ENCODE measurements around the gene GRIK5.
"Not testable (repeated sequence)": the region's sequence is repeated elsewhere in the genome, so short reads cannot be mapped to it uniquely, and the experiment has no call there.

The GRIK5 gene

DNA sequence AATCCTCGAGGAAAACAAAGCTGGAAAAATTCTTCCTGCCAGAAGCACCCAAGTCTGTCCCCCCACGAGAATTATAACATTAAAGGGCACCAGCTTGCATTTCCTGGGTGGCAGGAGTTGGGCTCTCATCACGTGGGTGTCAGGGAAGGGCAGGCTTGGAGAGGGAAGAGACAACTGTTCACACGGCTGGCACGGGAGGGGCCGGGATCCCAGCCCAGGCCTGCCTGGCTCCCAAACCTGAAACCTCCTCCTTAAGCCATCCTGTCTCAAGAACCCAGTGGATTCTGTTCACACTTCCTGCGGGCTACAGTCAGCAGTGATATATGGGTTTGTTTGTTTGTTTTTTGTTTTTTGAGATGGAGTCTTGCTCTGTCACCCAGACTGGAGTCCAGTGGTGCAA is 12.2 kb downstream of the GRIK5 start:
- TF ChIP-seq ZNF274 (IDR thresholded peaks at IDR 0.05; ENCODE audit: low read depth, low read length) = no peak
- no peak overlapping the region for H3K4me3 ChIP-seq (ENCODE audit: low read length)

DNA sequence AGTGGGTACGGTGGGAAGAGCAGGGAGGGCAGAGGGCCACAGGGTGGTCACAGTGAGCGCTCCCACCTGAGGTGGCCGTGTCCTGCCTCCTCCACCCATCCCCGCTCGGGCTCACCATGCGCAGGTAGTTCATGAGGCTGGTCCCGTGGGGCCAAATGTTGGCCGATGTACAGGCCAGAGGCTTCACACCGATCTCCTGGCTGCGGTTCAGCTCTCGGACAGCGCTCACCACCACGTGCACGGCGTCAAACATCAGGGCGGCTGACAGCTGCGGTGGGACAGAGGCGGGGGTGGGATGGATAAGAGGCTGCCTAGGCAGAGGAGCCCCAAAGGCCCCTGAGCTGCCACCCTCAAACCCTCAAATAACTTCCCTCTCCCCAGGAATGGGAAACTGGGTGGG is 15.8 kb downstream of the GRIK5 start:
- no peak overlapping the region for H3K4me3 ChIP-seq (ENCODE audit: low read length)
- no peak for TF ChIP-seq ZNF274 (IDR thresholded peaks at IDR 0.05; ENCODE audit: low read depth, low read length)

- no peak overlapping the region for H3K4me3 ChIP-seq (ENCODE audit: low read length)
- TF ChIP-seq ZNF274 (IDR thresholded peaks at IDR 0.05; ENCODE audit: low read depth, low read length) = no peak
Measured at GRCh38 chr19:42053037-42053935, 16.7 kb downstream of the GRIK5 start.

GRCh38 chr19:42052241-42052863 is 17.7 kb downstream of the GRIK5 start:
- TF ChIP-seq ZNF274 (IDR thresholded peaks at IDR 0.05; ENCODE audit: low read depth, low read length) = no peak
- H3K4me3 ChIP-seq (ENCODE audit: low read length) = no peak overlapping the region

DNA sequence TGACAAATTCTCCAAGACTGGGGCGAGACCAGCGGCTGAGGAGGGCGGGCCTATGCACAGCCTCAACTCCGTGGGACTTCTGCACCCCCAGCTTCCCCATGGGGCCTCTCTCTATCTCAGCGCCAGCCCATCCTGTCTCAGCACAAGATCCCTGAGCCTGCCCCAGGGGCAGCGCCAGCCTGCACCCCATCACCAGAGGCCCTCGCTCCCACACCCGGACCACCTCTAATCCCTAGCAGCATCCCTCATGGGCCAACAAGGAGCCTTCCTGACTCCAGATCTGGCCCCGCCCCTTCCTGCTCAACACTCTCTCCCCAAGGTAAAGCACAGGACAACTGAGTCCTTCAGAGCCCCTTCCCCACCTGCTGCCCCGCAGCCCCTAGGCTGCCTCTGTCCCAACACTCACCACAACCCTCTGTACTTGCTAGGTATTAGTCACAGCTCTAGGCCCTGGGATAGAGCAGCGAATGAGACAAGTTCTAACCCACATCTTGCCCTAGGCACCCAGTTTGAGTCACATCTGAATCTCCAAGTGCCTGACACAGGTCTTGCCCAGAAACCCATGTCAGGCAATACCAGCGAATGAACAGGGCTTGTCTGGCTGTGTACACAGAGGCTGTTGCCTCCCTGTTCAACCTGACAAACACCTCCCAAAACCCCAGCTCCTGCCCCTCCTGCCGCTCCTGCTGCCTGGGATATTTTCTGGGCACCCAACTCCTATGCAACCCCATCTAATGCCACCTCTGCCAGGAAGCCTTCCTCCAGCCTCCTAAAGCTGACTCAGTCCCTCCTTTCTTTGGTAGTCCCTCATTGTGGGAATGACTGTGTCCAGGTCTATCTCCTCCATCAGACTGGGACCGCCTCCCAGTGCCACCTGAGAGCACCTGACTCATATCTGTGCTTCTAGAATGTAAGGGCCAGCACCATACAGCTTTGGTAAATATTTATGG is 18.6 kb downstream of the GRIK5 start:
- no peak for TF ChIP-seq ZNF274 (IDR thresholded peaks at IDR 0.05; ENCODE audit: low read depth, low read length)
- H3K4me3 ChIP-seq (ENCODE audit: low read length) = no peak overlapping the region

GRCh38 chr19:42048992-42049391 is 21.0 kb downstream of the GRIK5 start:
- H3K4me3 ChIP-seq (ENCODE audit: low read length) = no peak overlapping the region
- no peak for TF ChIP-seq ZNF274 (IDR thresholded peaks at IDR 0.05; ENCODE audit: low read depth, low read length)

DNA sequence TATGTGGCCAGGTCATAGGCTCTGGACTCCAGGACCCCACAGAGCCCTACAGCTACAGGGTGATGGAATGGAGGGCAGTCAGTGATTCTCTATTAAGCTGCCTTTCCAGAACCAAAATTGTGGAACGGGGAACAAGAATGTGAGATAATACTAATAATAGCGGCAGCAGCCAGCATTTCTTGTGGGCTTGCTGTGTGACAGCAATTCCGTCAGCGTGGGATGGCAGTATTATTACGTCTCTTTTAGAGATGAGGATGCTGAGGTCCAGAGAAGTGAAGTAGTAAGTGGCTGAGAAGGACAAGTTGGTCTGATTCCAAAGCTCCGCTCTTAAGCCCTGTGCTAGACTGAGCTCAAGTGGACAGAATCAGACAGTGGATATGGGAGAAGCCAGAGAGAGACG is 24.4 kb downstream of the GRIK5 start:
- no peak overlapping the region for H3K4me3 ChIP-seq (ENCODE audit: low read length)
- TF ChIP-seq ZNF274 (IDR thresholded peaks at IDR 0.05; ENCODE audit: low read depth, low read length) = no peak

DNA sequence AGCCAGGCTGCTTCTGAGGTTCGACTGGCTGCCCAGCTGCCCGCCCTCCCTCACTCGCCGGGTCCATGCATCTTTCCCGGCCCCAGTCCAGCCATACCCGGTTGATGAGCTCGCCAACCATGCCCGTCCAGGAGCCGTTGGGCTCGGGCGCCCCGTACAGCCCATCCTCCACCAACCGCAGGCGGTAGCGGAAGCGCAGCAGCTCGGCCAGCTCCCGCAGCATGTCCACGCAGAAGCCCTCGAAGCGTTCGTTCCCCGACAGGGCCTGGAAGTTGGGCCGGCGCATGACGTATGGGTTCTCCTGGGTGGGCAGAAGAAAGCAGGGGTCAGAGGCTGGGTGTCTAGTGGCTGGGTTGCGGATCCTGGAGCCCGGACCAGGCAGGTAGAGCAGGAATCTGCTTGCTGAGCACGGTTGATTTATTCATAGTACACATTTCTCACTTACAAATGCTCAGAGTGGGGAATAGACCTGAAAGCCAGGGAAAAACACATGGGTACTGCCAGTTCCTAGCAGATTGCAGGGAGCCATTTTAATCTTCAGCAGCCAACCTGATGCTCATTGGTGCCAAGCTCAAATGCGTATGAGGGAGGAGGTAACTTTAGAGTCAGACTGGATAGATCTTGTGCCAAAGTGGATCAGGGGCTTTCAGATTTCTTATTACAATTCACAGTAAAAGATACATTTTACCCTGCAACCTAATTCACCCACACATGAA is 27.4 kb downstream of the GRIK5 start:
- TF ChIP-seq ZNF274 (IDR thresholded peaks at IDR 0.05; ENCODE audit: low read depth, low read length) = no peak
- H3K4me3 ChIP-seq (ENCODE audit: low read length) = no peak overlapping the region

DNA sequence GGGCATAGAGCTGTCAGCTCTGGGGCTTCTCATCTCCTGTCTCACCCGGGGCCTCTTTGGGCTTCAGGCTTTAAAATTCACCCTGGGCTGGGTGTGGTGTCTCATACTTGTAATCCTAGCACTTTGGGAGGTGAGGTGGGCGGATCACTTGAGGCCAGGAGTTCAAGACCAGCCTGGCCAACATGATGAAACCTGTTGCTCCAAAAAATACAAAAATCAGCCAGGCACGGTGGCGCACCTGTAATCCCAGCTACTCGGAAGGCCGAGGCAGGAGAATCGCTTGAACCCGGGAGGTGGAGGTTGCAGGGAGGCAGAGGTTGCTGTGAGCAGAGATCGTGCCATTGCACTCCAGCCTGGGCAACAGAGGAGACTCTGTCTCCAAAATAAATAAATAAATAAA is 29.5 kb downstream of the GRIK5 start:
- not testable (repeated sequence) for H3K4me3 ChIP-seq (ENCODE audit: low read length)

- no peak for TF ChIP-seq ZNF274 (IDR thresholded peaks at IDR 0.05; ENCODE audit: low read depth, low read length)
- no peak overlapping the region for H3K4me3 ChIP-seq (ENCODE audit: low read length)
Measured at GRCh38 chr19:42040031-42040430, 30.0 kb downstream of the GRIK5 start.

GRCh38 chr19:42038666-42039065 is 31.3 kb downstream of the GRIK5 start:
- H3K4me3 ChIP-seq (ENCODE audit: low read length) = no peak overlapping the region
- no peak for TF ChIP-seq ZNF274 (IDR thresholded peaks at IDR 0.05; ENCODE audit: low read depth, low read length)

- TF ChIP-seq ZNF274 (IDR thresholded peaks at IDR 0.05; ENCODE audit: low read depth, low read length) = no peak
- H3K4me3 ChIP-seq (ENCODE audit: low read length) = no peak overlapping the region
Measured at GRCh38 chr19:42037649-42038048, 32.4 kb downstream of the GRIK5 start.

DNA sequence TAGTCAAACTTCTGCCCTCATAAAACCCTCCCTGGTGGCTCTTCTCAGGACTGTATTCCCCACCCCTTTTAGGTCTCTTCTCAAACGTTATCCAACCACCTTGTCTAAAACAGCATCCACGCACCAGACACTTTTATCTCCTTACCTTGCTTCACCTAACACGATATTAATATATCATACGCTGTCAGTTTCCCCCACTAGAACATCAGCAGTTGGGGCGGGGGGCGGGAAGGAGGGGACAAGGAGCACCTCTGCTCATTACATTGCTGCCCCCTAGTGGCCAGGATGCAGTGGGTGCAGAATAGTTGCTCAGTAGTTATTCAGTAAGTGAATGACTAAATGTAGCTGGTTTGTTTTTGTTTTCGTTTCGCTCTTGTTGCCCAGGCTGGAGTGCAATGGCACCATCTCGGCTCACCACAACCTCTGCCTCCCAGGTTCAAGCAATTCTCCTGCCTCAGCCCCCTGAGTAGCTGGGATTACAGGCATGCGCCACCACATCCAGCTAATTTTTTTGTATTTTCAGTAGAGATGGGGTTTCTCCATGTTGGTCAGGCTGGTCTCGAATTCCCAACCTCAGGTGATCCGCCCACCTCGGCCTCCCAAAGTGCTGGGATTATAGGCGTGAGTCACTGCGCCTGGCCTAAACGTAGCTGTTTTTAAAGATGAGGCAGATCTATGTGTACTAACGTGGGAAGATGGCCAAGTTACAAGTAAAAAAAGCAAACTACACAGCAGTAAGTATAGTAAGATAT is 35.2 kb downstream of the GRIK5 start:
- H3K4me3 ChIP-seq (ENCODE audit: low read length) = not testable (repeated sequence)

All from GM08714 (cell line).